Mesenteric fat pad (tissue), 1 donor: ENCODE results near the gene SMPD2. TPM values are rescaled to one million over a fixed set of nuclear protein-coding genes. Genes with fewer than 3 reads are reported as not detected.

ENCODE experiments used
- DNase-seq: peaks from one replicate; pipeline ENCODE4 v3.0.0-alpha.2; 2020; ENCODE audit warnings: low spot score
- total RNA-seq: library from RNA; stranded (reverse); fragmentation: NEBNext Ultra II Directional; extraction: Animal tissue kit (Norgen Biotek cat#: 25700); gene quantifications from one replicate; pipeline ENCODE4 v1.2.1, GENCODE V29; 2021
- donor health status: DM: yes; HTN: yes; CAD: no.

Gene SMPD2
- total RNA-seq, 1 donor from 2014 or later = 9.4 TPM

DNA sequence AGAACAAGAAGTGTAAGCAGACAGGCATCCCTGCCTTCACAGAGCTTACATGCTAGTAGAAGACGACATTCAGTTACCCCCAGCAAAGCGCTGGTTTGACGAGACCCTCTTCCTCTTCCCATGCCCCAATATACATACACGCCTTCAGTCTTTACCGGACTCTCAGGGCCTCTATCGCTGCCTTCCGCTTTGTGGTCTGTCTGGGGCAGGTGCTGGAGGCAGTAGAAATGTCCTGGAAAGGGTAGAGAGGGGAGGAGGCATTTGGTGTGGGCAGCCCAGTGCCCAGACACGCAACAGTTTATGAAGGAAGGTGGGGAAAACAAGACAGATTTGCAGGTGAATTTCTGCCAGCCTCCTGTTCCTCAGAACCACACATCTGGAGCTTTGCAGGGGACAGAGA is 6.0 kb downstream of the SMPD2 start:
- no peak for DNase-seq

DNA sequence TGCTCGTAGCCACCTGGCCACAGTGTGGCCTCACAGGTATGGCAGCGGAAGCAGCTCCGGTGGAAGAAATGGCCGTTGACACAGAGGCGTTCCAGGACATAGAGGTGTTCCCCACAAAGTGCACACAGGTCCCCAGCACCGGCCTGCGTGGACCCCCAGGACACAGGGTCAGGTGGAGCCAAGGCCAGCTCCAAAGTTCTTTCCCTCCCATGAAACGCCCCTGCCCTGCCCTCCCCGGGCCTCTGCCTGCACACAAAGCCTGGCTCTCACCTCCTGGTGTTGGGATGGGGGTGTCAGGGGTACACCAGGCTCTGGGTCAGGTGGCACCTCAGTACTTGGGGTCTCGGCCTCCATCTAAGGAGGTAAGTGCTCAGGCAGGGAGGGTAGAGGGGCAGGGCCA is 6.6 kb downstream of the SMPD2 start:
- DNase-seq = no peak

DNA sequence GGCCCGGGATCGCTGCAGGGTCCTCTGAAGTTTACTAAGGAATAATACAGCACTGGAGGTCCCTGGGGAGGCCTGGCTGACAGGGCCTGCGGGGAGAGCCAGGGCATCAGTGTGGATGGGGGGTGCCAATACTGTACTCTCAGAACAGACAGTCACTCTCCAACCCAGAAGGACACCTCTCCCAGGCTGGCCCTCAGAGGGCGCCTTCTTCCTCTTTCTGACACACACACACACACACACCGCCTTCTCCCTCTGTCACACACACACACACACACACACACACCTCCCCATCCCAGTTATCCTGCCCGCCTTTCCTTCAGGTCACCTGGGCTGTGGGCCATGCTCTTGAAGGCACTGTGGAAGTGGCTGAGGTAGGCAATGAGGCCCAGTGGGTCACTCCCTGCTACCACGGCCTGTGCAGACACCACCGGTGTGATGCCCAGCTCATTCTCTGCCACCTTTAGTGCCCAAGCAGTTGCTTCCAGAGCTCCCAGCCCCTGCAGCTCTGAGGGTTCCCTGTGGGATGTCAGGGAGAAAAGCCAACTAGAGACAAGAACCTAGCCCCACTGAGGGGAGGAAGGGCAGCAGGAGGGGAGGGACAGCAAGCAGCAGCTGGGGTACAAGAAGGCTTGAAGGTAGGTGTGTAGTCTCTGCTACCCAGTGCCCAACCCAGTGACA is 7.5 kb downstream of the SMPD2 start:
- DNase-seq = no peak

- no peak for DNase-seq
Observed at GRCh38 chr6:109448615-109449014, 8.1 kb downstream of the SMPD2 start.

- no peak for DNase-seq
Observed at GRCh38 chr6:109449064-109449794, 8.7 kb downstream of the SMPD2 start.

GRCh38 chr6:109449795-109450673 is 9.5 kb downstream of the SMPD2 start:
- DNase-seq = no peak

GRCh38 chr6:109450801-109451200 is 10.3 kb downstream of the SMPD2 start:
- no peak for DNase-seq

DNA sequence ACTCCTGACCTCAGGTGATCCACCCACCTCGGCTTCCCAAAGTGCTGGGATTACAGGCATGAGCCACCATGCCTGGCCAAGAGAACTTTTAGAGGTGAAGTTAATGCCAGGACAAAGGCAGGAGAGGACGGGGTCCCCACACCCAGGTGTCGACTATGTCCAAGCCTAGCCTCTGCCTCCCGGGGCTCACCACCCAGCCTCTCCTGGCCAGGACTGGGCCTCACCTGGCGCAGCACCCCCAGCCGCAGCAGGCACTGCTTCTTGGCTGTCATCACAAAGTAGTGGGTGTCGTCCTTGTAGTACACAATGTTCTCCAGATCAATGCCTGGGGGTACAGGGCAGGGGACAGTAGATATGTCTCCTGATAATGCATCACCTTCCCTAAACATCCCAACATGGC is 10.9 kb downstream of the SMPD2 start:
- no peak for DNase-seq

- no peak for DNase-seq
Observed at GRCh38 chr6:109452181-109452580, 11.7 kb downstream of the SMPD2 start.

GRCh38 chr6:109453156-109453555 is 12.6 kb downstream of the SMPD2 start:
- no peak for DNase-seq

DNA sequence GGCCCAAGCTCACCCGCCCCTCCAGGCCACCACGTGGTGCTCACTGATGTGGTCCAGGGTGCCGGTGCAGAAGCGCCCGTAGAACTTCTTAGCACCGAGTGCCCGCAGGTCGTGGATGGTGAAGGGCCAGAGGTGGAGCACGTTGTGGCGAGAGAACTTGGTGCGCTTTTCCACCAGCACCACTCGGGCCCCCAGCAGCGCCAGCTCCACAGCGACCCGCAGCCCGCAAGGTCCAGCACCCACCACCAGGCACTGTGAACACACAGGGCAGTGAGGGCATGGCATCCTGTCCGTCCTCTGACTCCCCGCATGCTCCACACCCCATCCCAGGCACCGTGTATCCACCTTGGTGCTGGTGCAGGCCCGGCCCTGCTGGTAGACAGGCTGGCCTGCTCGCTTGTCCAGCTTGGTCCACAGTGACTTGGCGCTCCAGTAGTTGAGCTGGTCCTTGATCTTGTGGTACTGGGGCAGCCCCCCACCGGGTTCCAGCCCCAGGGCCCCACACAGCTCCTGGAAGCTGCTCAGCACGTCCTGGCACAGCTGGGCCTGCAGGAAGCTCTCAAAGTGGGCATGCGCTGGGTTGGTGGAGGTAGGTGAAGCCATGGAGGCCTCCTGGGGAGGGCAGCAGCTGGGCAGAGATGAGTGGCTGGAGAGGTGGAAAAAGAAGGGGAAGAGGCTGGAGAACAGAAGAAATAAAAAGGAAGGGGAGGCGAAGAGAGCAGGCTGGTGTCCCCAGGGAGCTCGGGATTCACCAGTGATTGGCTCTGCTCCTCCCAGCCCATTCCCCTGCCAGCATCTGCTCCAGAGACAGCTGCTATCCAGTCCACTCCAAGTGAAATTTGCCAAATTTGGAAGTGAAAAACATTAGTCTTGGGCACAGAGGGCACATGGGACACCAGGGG is 13.3 kb downstream of the SMPD2 start:
- DNase-seq = no peak

GRCh38 chr6:109454496-109455436 is 14.2 kb downstream of the SMPD2 start:
- no peak for DNase-seq

- DNase-seq = peak; percentile 94
Observed at GRCh38 chr6:109455437-109456110, 15.1 kb downstream of the SMPD2 start, which contains the start of gene MICAL1. Gene MICAL1, minus strand, starts transcription at chr6:109455772. Its CDS starts 1,576 bp downstream, at chr6:109454196.

GRCh38 chr6:109456111-109456583 is 15.6 kb downstream of the SMPD2 start:
- DNase-seq = no peak

- DNase-seq = no peak
Observed at GRCh38 chr6:109456710-109457561, 16.4 kb downstream of the SMPD2 start.

DNA sequence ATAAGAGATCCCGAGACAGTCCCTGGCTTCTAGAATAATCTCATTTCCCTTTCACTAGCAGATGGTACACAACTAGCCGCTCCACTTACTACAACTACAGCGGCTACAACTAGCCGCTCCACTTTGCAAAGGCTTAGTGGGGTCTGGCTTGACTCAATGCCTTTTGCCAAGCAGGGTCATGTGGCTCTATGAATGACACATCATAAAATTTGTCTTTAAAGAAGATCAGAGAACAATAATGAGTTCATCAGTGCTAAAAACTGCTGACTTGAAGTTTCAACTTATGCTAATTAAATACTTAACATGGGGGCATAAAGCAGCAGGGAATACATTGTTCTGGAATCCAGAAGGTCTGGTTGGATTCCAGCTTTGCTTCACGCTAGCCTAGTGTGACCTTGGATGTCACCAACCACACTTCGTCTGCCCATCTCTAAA is 17.1 kb downstream of the SMPD2 start:
- DNase-seq = no peak

DNA sequence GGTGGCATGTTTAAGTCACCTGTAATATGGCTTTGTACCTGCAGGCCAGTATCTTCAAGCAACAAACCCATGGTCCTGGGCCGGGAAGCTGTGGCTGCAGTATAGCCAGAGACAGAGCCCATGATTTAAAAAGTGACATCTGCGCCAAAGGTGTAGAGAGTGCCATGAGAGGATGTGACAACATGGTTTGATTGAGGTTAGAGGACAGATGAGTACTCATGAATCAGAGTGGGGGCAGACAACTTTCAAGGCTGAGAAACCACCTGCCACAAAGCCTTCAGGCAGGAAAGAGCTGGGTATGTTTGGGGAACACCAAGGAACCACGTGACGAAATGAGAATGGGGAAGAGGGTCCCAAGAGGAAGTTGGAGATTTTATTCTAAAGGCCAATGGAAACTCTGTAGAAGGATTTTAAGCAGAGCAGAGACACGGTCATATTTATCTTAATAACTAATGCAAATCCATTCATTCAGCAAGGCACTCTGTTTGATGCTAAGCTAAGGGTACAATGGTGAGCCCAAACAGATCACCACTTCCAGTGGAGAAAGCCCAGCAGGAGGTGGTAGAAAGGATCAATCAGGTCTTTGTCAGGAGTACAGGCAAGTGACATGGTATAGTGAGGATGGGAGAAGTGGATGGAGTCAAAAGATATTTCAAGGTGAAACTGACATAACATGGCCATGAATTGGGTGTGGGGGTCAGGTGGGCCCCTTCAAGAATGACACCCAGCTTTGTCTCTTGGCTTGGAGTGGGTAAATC is 18.4 kb downstream of the SMPD2 start:
- no peak for DNase-seq
